HepG2 (cell line): ENCODE results near the gene KIF25. TPM values are rescaled to one million over a fixed set of nuclear protein-coding genes. Genes with fewer than 3 reads are reported as not detected.

Experiments
- ATAC-seq: fragments of 200-7000 bp; cut with Tn5 transposase; 3 replicates; pipeline ENCODE4 v1.9.1; 2020; ENCODE audit warnings: mild to moderate bottlenecking, moderate library complexity
- BruUV-seq: library from RNA; stranded (reverse); fragments of 400-500 nt; replicated peaks from 2 replicates; lab custom pipeline; 2021; lab: Mats Ljungman, UMichigan
- CTCF ChIA-PET: fragments of 300-600 bp; formaldehyde crosslinking; extraction: SDS; loops from one replicate; lab custom pipeline; 2021; ENCODE audit warnings: low total read pairs, inconsistent platforms, low intra/inter-chr PET ratio; lab: Yijun Ruan, JAX
- POLR2A ChIA-PET: fragments of 350-600 bp; sonication (Branson Sonifier 250); formaldehyde crosslinking; loops from one replicate; lab custom pipeline; 2020; ENCODE audit warnings: antibody characterized with exemption, inconsistent platforms; lab: Yijun Ruan, JAX
- DNase-seq: peaks from one replicate; pipeline ENCODE4 v3.0.0-alpha.2; 2015; ENCODE audit warnings: low spot score
- FAIRE-seq: peaks from 3 replicates; lab custom pipeline; 2011; peaks lifted over from hg19 to GRCh38; lab: Jason Lieb, UNC
- H2AFZ ChIP-seq: one replicate; pipeline ENCODE4 v1.6.1; 2011; ENCODE audit warnings: low read length, inconsistent platforms
- H3K27ac ChIP-seq: fragments of 300-600 bp; 3 replicates; pipeline ENCODE4 v1.8.0; 2011; ENCODE audit warnings: mixed run types, mild to moderate bottlenecking, mixed read lengths, low read length, inconsistent platforms; ENCODE audit not compliant: insufficient read depth; ENCODE audit errors: extremely low read length
- H3K27me3 ChIP-seq, 2 experiments: fragments of 200-600 bp in 1 of 2; 2 replicates in 1 of 2; 3 replicates in 1 of 2; pipeline versions ENCODE4 v1.6.0 to v1.8.0; 2011; ENCODE audit warnings: low read length in 2 of 2, mild to moderate bottlenecking in 2 of 2, moderate library complexity in 2 of 2, inconsistent platforms in 1 of 2; ENCODE audit not compliant: insufficient read depth in 2 of 2, control insufficient read depth in 1 of 2
- H3K36me3 ChIP-seq, 2 experiments: fragments of 200-600 bp in 1 of 2; replicated peaks in 1 of 2; 2 replicates in 1 of 2; 3 replicates in 1 of 2; pipeline versions ENCODE4 v1.5.1 to v1.8.0; 2011; ENCODE audit warnings: low read length in 2 of 2, inconsistent platforms in 1 of 2; ENCODE audit not compliant: insufficient read depth in 2 of 2, control insufficient read depth in 1 of 2
- H3K4me1 ChIP-seq: 2 replicates; pipeline ENCODE4 v1.5.1; 2012; ENCODE audit warnings: low read length, inconsistent platforms; ENCODE audit not compliant: insufficient read depth
- H3K4me2 ChIP-seq: 2 replicates; pipeline ENCODE4 v1.6.0; 2011; ENCODE audit warnings: low read depth, low read length, inconsistent platforms
- H3K4me3 ChIP-seq, 3 experiments: fragments of 200-600 bp in 1 of 3; sonication (generic), shearing (Covaris generic) in 1 of 3; replicated peaks in 1 of 3; 2 replicates each; pipeline ENCODE4 v1.5.1; 2011 to 2016; ENCODE audit warnings: low read length in 3 of 3, inconsistent platforms in 2 of 3, low read depth in 2 of 3, mild to moderate bottlenecking in 2 of 3, control low read depth in 1 of 3, mixed read lengths in 1 of 3; ENCODE audit not compliant: insufficient read depth in 1 of 3
- H3K79me2 ChIP-seq: one replicate; pipeline ENCODE4 v1.6.1; 2011; ENCODE audit warnings: low read length, inconsistent platforms; ENCODE audit not compliant: insufficient read depth
- H3K9ac ChIP-seq: 2 replicates; pipeline ENCODE4 v1.6.0; 2011; ENCODE audit warnings: mild to moderate bottlenecking, low read depth, low read length, inconsistent platforms; ENCODE audit not compliant: insufficient read depth
- H3K9me3 ChIP-seq: 2 replicates; pipeline ENCODE4 v1.5.1; 2012; ENCODE audit warnings: mild to moderate bottlenecking, low read length
- H4K20me1 ChIP-seq: 2 replicates; pipeline ENCODE4 v1.6.0; 2011; ENCODE audit warnings: inconsistent platforms, mild to moderate bottlenecking, low read length, moderate library complexity; ENCODE audit not compliant: insufficient read depth
- CENPT ChIP-seq: sonication (generic); formaldehyde crosslinking; IDR thresholded peaks from 2 replicates; pipeline ENCODE4 v1.8.0; 2022; ENCODE audit warnings: low read depth, mild to moderate bottlenecking, moderate library complexity, missing genetic modification reagents
- ZFP90 ChIP-seq: sonication (generic); formaldehyde crosslinking; IDR thresholded peaks from 2 replicates; pipeline ENCODE4 v1.8.0; 2022; ENCODE audit warnings: missing genetic modification reagents, mild to moderate bottlenecking, inconsistent platforms, borderline replicate concordance
- ZNF20 ChIP-seq: sonication (generic); formaldehyde crosslinking; IDR thresholded peaks from 2 replicates; pipeline ENCODE4 v1.4.0; 2020; ENCODE audit warnings: mild to moderate bottlenecking, moderate library complexity, missing genetic modification reagents
- WGBS: methylation state at CpG from one replicate; pipeline ENCODE4 v1.1.6; 2017; ENCODE audit warnings: low lambda C conversion rate; 5-methylcytosine and 5-hydroxymethylcytosine counted together
- in situ Hi-C: cut with HindIII; loops from 2 replicates; pipeline ENCODE4 v1.10.0; 2017; ENCODE audit warnings: low pct_unique_long_range_greater_than_20kb; ENCODE audit not compliant: extremely low pct_ligation_motif_present
- intact Hi-C: fragments of 100-400 bp; cut with micrococcal nuclease; formaldehyde crosslinking; loops from one replicate; pipeline ENCODE4 v1.10.0; 2022; ENCODE audit not compliant: unreplicated experiment
- polyA plus RNA-seq, 8 experiments: library from polyadenylated mRNA; depleted of rRNA in 3 of 8; stranded (reverse) in 7 of 8; unstranded in 1 of 8; fragments of >200 nt; fragmentation: Illumina TruSeq in 4 of 8; extraction: Trizol in 4 of 8; gene quantifications; 2 replicates each; pipeline versions ENCODE4 v1.2.1 to v1.2.3, GENCODE V29; 2011 to 2016; ENCODE audit warnings: low read depth in 4 of 8, missing spikeins in 1 of 8, mixed read lengths in 1 of 8; ENCODE audit not compliant: insufficient read depth in 1 of 8
- total RNA-seq, 5 experiments: library from RNA; depleted of rRNA; stranded (reverse); fragments of >200 nt; fragmentation: Illumina TruSeq; extraction: Trizol; gene quantifications; 2 replicates each; pipeline ENCODE4 v1.2.3, GENCODE V29; 2016; ENCODE audit warnings: low read depth in 1 of 5
- TF ChIP-seq, protein P1 (sequence below): fragments of 450-650 bp; IDR thresholded peaks from 2 replicates; pipeline ENCODE4 v1.6.1; 2016

Gene KIF25
- total and polyA plus RNA-seq, 2 of the 13 experiments (the other 11 are each of a cell fraction or from before 2014, with no cell fraction given) = not detected

DNA sequence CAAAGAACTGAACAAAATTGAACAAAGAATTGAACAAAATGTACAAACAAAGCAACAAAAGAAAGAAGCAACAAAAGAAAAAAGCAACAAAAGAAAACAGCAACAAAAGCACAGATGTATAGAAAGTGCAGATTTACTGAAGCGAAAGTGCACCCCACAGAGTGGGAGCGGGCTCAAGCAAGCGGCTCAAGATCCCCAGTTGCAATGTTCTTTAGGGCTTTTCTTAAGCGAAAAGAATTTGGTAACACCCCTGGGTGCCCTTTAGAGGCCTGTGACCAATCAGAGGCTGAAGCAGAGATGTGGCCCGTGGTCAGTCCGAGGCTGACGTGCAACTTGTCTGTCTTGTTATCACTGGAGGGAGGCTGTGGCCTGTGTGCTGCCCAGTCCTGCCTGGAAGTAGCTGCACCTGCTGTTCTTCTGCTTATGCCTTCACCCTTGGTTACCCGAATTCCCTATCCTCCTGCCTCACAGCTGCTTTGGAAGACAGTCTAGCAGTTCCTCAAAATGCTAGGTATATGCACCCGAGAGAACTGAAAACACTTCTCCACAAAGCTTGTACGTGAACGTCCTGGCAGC lies 13.2 kb upstream of the KIF25 start:
- POLR2A ChIA-PET = no interaction called here
- Histone ChIP-seq H3K4me2 (no peak overlapping the region), H3K9me3 (no peaks in the 10 kb centered on the region), H3K9ac (no peak overlapping the region), H3K36me3 (no peaks in the 10 kb centered on the region), H3K4me3 (no peak overlapping the region), H4K20me1 (no peaks in the 10 kb centered on the region), H3K27me3 (peaks cover 4 to 15% of the 10 kb centered on the region in 2 experiments; a peak in 3 of 5 replicates), H3K27ac (no peak overlapping the region), H3K4me1 (peaks cover 12% of the 10 kb centered on the region), H2AFZ (no peak overlapping the region)
- 0 out of 3 replicates have a peak, but pooled peaks have one; percentile 16 for ATAC-seq
- 43% methylated on average over 11 of the region's 11 CpGs for WGBS
- BruUV-seq = no TSS peak
- intact Hi-C loops = no loop called here
- no peak for DNase-seq
- peak; percentile 28 for FAIRE-seq
- TF ChIP-seq ZFP90 (CRISPR knock-in tag) (no peak), ZNF20 (CRISPR knock-in tag) (peak; percentile 99)
- TF ChIP-seq, all 625 proteins: peak for 1
- H3K79me2 ChIP-seq = no peaks in the 10 kb centered on the region
- CTCF ChIA-PET = no interaction called here
- in situ Hi-C loops = no loop called here

DNA sequence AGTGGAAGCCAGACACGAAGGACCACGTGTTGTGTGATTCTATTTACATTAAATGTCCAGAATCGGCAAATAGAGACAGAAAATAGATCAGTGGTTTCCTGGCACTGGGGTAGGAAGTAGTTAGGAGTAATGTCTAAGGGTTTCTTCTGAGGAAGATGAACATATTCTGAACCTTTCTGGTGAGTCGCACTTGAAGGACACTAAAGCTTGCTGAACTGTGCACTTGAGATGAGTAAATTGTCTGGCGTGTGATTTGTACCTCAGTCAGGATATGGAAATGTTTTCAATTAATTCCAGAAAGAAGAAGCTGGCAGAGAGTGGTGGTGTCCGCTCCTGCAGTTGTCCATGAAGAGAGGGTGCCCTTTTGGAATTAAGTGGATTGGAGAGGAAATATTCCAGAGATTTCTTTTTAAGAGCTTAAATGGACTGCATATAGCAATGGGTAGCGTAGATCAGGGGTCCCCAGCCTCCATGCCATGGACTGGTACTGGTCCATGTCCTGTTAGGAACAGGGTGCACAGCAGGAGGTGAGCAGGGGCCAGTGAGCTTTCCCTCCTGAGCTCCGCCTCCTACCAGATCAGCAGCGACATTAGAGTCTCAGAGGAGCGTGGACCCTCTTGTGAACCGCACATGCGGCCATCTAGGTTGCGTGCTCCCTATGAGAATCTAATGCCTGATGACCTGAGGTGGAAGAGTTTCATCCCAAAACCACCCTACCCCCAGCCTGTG lies 12.4 kb upstream of the KIF25 start:
- no TSS peak for BruUV-seq
- in situ Hi-C loops = no loop called here
- Histone ChIP-seq H3K36me3 (no peaks in the 10 kb centered on the region), H4K20me1 (no peaks in the 10 kb centered on the region), H3K27ac (no peak overlapping the region), H3K9me3 (no peaks in the 10 kb centered on the region), H3K4me3 (no peak overlapping the region), H3K27me3 (peaks cover 4 to 15% of the 10 kb centered on the region in 2 experiments; a peak in 3 of 5 replicates), H3K79me2 (no peaks in the 10 kb centered on the region), H2AFZ (no peak overlapping the region), H3K9ac (no peak overlapping the region)
- no peak for DNase-seq
- 86% methylated on average over 13 of the region's 13 CpGs for WGBS
- POLR2A ChIA-PET = no interaction called here
- intact Hi-C loops = no loop called here
- TF ChIP-seq, protein P1, sequence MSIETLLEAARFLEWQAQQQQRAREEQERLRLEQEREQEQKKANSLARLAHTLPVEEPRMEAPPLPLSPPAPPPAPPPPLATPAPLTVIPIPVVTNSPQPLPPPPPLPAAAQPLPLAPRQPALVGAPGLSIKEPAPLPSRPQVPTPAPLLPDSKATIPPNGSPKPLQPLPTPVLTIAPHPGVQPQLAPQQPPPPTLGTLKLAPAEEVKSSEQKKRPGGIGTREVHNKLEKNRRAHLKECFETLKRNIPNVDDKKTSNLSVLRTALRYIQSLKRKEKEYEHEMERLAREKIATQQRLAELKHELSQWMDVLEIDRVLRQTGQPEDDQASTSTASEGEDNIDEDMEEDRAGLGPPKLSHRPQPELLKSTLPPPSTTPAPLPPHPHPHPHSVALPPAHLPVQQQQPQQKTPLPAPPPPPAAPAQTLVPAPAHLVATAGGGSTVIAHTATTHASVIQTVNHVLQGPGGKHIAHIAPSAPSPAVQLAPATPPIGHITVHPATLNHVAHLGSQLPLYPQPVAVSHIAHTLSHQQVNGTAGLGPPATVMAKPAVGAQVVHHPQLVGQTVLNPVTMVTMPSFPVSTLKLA = peak; percentile 45; the same call in 1 of the 2 replicates
- no peak for TF ChIP-seq CENPT (CRISPR knock-in tag)
- TF ChIP-seq, all 625 proteins: peak for 1
- Histone ChIP-seq H3K4me1 (peaks cover 6% of the 10 kb centered on the region), H3K4me2 (no peak overlapping the region)
- FAIRE-seq = no peak
- ATAC-seq = no peak
- CTCF ChIA-PET = no interaction called here
